AG04449 (cell line): ENCODE data around the gene LAYN.

Source experiments
- CTCF ChIA-PET: fragments of 350-600 bp; formaldehyde crosslinking; extraction: SDS; loops from one replicate; lab custom pipeline; 2021; ENCODE audit warnings: antibody characterized with exemption; lab: Yijun Ruan, JAX
- POLR2A ChIA-PET: fragments of 400-600, 350-600 bp; formaldehyde crosslinking; extraction: SDS; loops from one replicate; lab custom pipeline; 2020; ENCODE audit warnings: antibody characterized with exemption, inconsistent platforms; lab: Yijun Ruan, JAX
- DNase-seq: peaks from one replicate; pipeline ENCODE4 v3.0.0-alpha.2; 2010; ENCODE audit warnings: low read depth, low spot score
- H3K4me3 ChIP-seq: 2 replicates; pipeline ENCODE4 v1.5.1; 2011; ENCODE audit warnings: low read depth, mild to moderate bottlenecking, control low read depth, low read length
- CTCF ChIP-seq: IDR thresholded peaks from one replicate; pipeline ENCODE4 v1.5.1; 2011; ENCODE audit warnings: mild to moderate bottlenecking, moderate library complexity, low read length, control low read depth, inconsistent platforms; ENCODE audit not compliant: insufficient read depth; ENCODE audit errors: missing control alignments

The LAYN gene

GRCh38 chr11:111607751-111608150, 67.2 kb downstream of the LAYN start:
- no peak overlapping the region for H3K4me3 ChIP-seq
- TF ChIP-seq CTCF, result no peak
- ChIA-PET POLR2A (no interaction called here), CTCF (no interaction called here)
- no peak for DNase-seq
